ENCODE results near the gene CENPS.

DNA sequence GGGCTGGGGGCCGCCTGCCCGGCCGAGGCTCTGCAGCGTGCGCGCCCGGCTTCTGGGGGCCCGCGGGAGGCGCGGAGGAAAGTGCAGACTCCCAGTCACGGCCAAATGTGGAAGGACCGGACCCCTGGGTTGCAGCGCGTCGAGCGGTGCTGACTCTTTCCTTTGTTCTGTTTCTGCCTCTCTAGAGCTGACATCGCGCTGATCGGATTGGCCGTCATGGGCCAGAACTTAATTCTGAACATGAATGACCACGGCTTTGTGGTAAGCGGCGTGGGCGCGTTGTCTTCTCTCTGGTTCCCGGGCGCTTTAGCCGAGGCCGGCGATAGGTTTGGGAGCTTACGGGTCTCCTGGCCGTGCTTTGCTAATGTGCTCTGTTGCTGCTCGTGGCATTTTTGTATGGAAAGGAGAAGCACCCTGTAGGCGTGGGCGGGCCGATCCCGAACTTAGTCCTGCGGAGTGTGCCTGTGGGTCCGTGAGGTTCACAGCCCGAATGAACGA lies 30.7 kb upstream of the CENPS start:
- TF ChIP-seq MYC (IDR thresholded peaks at IDR 0.05; ENCODE audit: low read depth, low read length) = no peak
- TF ChIP-seq, protein P1, sequence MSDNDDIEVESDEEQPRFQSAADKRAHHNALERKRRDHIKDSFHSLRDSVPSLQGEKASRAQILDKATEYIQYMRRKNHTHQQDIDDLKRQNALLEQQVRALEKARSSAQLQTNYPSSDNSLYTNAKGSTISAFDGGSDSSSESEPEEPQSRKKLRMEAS (IDR thresholded peaks at IDR 0.05; ENCODE audit: low read depth, low read length) = no peak

All from NB4 (cell line).